Erythroblast (primary cell): ENCODE measurements around the gene ZNF451.

Experiments
- GATA1 ChIP-seq: IDR thresholded peaks from 2 replicates; pipeline ENCODE4 v1.6.1; 2011; ENCODE audit warnings: low read depth, mild to moderate bottlenecking, control low read depth, low read length, moderate library complexity
- POLR2A ChIP-seq: IDR thresholded peaks from 2 replicates; pipeline ENCODE4 v1.6.1; 2011; ENCODE audit warnings: mild to moderate bottlenecking, low read length

- TF ChIP-seq POLR2A (no peak), GATA1 (no peak)
These were observed 33.1 kb downstream of the ZNF451 start for GRCh38 chr6:57123111-57123510.
